Panc1 (cell line): ENCODE data around the gene MTARC2.

Experiments
- POLR2AphosphoS5 ChIP-seq: IDR thresholded peaks from 2 replicates; pipeline ENCODE4 v1.6.1; 2012; ENCODE audit warnings: mild to moderate bottlenecking, low read depth, low read length, moderate library complexity
- TCF7L2 ChIP-seq: IDR thresholded peaks from 2 replicates; pipeline ENCODE4 v1.6.1; 2011; ENCODE audit warnings: mild to moderate bottlenecking, low read depth, low read length, inconsistent platforms
- TF ChIP-seq, protein P1 (sequence below): fragments of 450-650 bp; IDR thresholded peaks from 2 replicates; pipeline ENCODE4 v1.5.1; 2017; ENCODE audit warnings: mild to moderate bottlenecking
- TF ChIP-seq, protein P2 (sequence below), 2 experiments: IDR thresholded peaks; 2 replicates each; pipeline ENCODE4 v1.6.1; 2011 to 2012; ENCODE audit warnings: low read depth in 2 of 2, control low read depth in 1 of 2, low read length in 1 of 2, mild to moderate bottlenecking in 1 of 2, moderate library complexity in 1 of 2; ENCODE audit not compliant: insufficient read depth in 1 of 2

DNA sequence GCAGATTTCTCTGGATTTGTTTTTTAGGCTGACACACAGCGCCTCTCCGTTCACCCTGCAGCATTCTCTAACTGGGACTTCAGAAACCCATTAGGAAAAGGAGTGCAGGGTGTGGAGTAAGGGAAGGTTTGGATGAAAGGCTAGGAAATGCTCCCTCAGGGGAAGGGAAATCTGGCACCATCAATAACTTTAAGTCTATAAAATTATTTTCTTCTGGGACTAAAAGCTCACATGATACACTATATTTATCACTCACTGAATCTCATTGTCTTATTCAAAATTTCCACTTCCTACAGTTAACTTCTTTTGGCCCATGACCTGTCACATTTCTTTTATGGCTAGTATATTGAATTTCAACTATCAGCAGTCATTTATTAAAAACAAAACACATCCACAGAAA, 85.3 kb downstream of the MTARC2 start:
- TF ChIP-seq, protein P1, sequence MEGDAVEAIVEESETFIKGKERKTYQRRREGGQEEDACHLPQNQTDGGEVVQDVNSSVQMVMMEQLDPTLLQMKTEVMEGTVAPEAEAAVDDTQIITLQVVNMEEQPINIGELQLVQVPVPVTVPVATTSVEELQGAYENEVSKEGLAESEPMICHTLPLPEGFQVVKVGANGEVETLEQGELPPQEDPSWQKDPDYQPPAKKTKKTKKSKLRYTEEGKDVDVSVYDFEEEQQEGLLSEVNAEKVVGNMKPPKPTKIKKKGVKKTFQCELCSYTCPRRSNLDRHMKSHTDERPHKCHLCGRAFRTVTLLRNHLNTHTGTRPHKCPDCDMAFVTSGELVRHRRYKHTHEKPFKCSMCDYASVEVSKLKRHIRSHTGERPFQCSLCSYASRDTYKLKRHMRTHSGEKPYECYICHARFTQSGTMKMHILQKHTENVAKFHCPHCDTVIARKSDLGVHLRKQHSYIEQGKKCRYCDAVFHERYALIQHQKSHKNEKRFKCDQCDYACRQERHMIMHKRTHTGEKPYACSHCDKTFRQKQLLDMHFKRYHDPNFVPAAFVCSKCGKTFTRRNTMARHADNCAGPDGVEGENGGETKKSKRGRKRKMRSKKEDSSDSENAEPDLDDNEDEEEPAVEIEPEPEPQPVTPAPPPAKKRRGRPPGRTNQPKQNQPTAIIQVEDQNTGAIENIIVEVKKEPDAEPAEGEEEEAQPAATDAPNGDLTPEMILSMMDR: no peak
- no peak for TF ChIP-seq TCF7L2
- TF ChIP-seq, protein P2, sequence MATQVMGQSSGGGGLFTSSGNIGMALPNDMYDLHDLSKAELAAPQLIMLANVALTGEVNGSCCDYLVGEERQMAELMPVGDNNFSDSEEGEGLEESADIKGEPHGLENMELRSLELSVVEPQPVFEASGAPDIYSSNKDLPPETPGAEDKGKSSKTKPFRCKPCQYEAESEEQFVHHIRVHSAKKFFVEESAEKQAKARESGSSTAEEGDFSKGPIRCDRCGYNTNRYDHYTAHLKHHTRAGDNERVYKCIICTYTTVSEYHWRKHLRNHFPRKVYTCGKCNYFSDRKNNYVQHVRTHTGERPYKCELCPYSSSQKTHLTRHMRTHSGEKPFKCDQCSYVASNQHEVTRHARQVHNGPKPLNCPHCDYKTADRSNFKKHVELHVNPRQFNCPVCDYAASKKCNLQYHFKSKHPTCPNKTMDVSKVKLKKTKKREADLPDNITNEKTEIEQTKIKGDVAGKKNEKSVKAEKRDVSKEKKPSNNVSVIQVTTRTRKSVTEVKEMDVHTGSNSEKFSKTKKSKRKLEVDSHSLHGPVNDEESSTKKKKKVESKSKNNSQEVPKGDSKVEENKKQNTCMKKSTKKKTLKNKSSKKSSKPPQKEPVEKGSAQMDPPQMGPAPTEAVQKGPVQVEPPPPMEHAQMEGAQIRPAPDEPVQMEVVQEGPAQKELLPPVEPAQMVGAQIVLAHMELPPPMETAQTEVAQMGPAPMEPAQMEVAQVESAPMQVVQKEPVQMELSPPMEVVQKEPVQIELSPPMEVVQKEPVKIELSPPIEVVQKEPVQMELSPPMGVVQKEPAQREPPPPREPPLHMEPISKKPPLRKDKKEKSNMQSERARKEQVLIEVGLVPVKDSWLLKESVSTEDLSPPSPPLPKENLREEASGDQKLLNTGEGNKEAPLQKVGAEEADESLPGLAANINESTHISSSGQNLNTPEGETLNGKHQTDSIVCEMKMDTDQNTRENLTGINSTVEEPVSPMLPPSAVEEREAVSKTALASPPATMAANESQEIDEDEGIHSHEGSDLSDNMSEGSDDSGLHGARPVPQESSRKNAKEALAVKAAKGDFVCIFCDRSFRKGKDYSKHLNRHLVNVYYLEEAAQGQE (IDR thresholded peaks at IDR 0.05; ENCODE audit: insufficient read depth in 1 of 2, low read depth in 2 of 2, low read length in 1 of 2): no peak
- no peak for TF ChIP-seq POLR2AphosphoS5
